NCI-H146 (cell line): Measurements from ENCODE around the gene DECR2.

Source experiments
- DNase-seq: peaks from one replicate; lab custom pipeline; 2025; lab: John Stamatoyannopoulos, UW

DECR2 gene

GRCh38 chr16:444027-444426 is 42.3 kb downstream of the DECR2 start:
- DNase-seq = no peak

GRCh38 chr16:445566-445965 is 43.9 kb downstream of the DECR2 start:
- peak; percentile 38 for DNase-seq

GRCh38 chr16:450385-450784 is 48.7 kb downstream of the DECR2 start:
- DNase-seq = no peak

GRCh38 chr16:450785-451512 is 49.3 kb downstream of the DECR2 start:
- peak; percentile 94 for DNase-seq

GRCh38 chr16:454397-454940 is 52.8 kb downstream of the DECR2 start:
- DNase-seq = no peak

GRCh38 chr16:455453-455852 is 53.8 kb downstream of the DECR2 start:
- no peak for DNase-seq

GRCh38 chr16:456891-457483 is 55.3 kb downstream of the DECR2 start:
- no peak for DNase-seq

GRCh38 chr16:457732-458400 is 56.2 kb downstream of the DECR2 start:
- DNase-seq = no peak

- no peak for DNase-seq
Measured at GRCh38 chr16:459761-460160, 58.1 kb downstream of the DECR2 start.

- DNase-seq = no peak
Measured at GRCh38 chr16:460787-461186, 59.1 kb downstream of the DECR2 start.
